Neural cell (in vitro differentiated cells): ENCODE results near the gene MARK4. TPM values are rescaled to one million over a fixed set of nuclear protein-coding genes. Genes with fewer than 3 reads are reported as not detected.

ENCODE experiments used
- H2AFZ ChIP-seq: fragments of 200-600, 300-800 bp; sonication (generic), shearing (Covaris generic); 2 replicates; pipeline ENCODE4 v1.6.0; 2014; ENCODE audit warnings: low read depth, mild to moderate bottlenecking, antibody characterized with exemption, low read length, moderate library complexity
- H3F3A ChIP-seq: fragments of 200-600 bp; shearing (Covaris generic); 2 replicates; pipeline ENCODE4 v1.6.1; 2016; ENCODE audit warnings: mild to moderate bottlenecking, moderate library complexity, mixed read lengths, antibody characterized with exemption, low read length; ENCODE audit not compliant: insufficient read depth, poor library complexity, severe bottlenecking
- H3K27ac ChIP-seq: fragments of 200-600, 300-800 bp; sonication (generic), shearing (Covaris generic); 2 replicates; pipeline ENCODE4 v1.5.1; 2014; ENCODE audit warnings: mild to moderate bottlenecking, low read length, moderate library complexity
- H3K27me3 ChIP-seq: fragments of 300-800, 200-600 bp; sonication (generic), shearing (Covaris generic); 2 replicates; pipeline ENCODE4 v1.6.0; 2014; ENCODE audit warnings: mild to moderate bottlenecking, low read depth, low read length, moderate library complexity; ENCODE audit not compliant: insufficient read depth
- H3K36me3 ChIP-seq: fragments of 300-800, 200-600 bp; sonication (generic), shearing (Covaris generic); 2 replicates; pipeline ENCODE4 v1.5.1; 2014; ENCODE audit warnings: mild to moderate bottlenecking, antibody characterized with exemption, low read length, moderate library complexity; ENCODE audit not compliant: insufficient read depth
- H3K4me2 ChIP-seq: fragments of 300-800, 200-600 bp; sonication (generic), shearing (Covaris generic); 2 replicates; pipeline ENCODE4 v1.6.0; 2014; ENCODE audit warnings: mild to moderate bottlenecking, low read length
- H3K4me3 ChIP-seq: fragments of 300-800, 200-600 bp; sonication (generic), shearing (Covaris generic); 2 replicates; pipeline ENCODE4 v1.5.1; 2014; ENCODE audit warnings: mild to moderate bottlenecking, low read length, moderate library complexity
- H3K79me2 ChIP-seq: fragments of 200-600 bp; shearing (Covaris generic); replicated peaks from 2 replicates; pipeline ENCODE4 v1.6.0; 2014; ENCODE audit warnings: mild to moderate bottlenecking, low read length, moderate library complexity; ENCODE audit not compliant: insufficient read depth
- H3K9ac ChIP-seq: fragments of 300-800, 200-600 bp; sonication (generic), shearing (Covaris generic); 2 replicates; pipeline ENCODE4 v1.6.1; 2016; ENCODE audit warnings: mild to moderate bottlenecking, low read length, mixed read lengths
- H3K9me2 ChIP-seq: fragments of 200-600 bp; shearing (Covaris generic); 2 replicates; pipeline ENCODE4 v1.6.1; 2016; ENCODE audit warnings: mild to moderate bottlenecking, low read length, mixed read lengths; ENCODE audit not compliant: insufficient read depth
- H3K9me3 ChIP-seq: fragments of 200-600, 300-800 bp; sonication (generic), shearing (Covaris generic); 2 replicates; pipeline ENCODE4 v1.6.1; 2016; ENCODE audit warnings: mild to moderate bottlenecking, mixed run types, low read length, moderate library complexity, mixed read lengths
- H4K20me1 ChIP-seq: fragments of 200-600 bp; shearing (Covaris generic); 2 replicates; pipeline ENCODE4 v1.6.1; 2016; ENCODE audit warnings: mild to moderate bottlenecking, mixed run types; ENCODE audit not compliant: insufficient read depth
- CTCF ChIP-seq: fragments of 450-650 bp; IDR thresholded peaks from 2 replicates; pipeline ENCODE4 v1.5.1; 2014; ENCODE audit warnings: antibody characterized with exemption, mild to moderate bottlenecking, moderate library complexity; ENCODE audit not compliant: poor library complexity, severe bottlenecking
- EP300 ChIP-seq: fragments of 450-650 bp; conservative IDR thresholded peaks from 2 replicates; pipeline ENCODE4 v1.6.1; 2014; ENCODE audit warnings: antibody characterized with exemption, mild to moderate bottlenecking, moderate library complexity; ENCODE audit not compliant: poor library complexity, severe bottlenecking
- EZH2 ChIP-seq: fragments of 200-600, 300-800 bp; shearing (Covaris generic), sonication (generic); IDR thresholded peaks from 2 replicates; pipeline ENCODE4 v1.6.1; 2014; ENCODE audit warnings: antibody characterized with exemption, low read length, borderline replicate concordance, mild to moderate bottlenecking; ENCODE audit not compliant: insufficient read depth, poor library complexity, severe bottlenecking
- MXI1 ChIP-seq: fragments of 450-650 bp; conservative IDR thresholded peaks from 2 replicates; pipeline ENCODE4 v1.6.1; 2014; ENCODE audit warnings: antibody characterized with exemption, mild to moderate bottlenecking; ENCODE audit not compliant: poor library complexity, severe bottlenecking
- POLR2AphosphoS5 ChIP-seq: IDR thresholded peaks from 2 replicates; pipeline ENCODE4 v1.6.1; 2012
- RAD21 ChIP-seq: fragments of 450-650 bp; conservative IDR thresholded peaks from 2 replicates; pipeline ENCODE4 v1.6.1; 2014; ENCODE audit warnings: antibody characterized with exemption, mild to moderate bottlenecking, moderate library complexity
- REST ChIP-seq: IDR thresholded peaks from 2 replicates; pipeline ENCODE4 v1.6.1; 2012; ENCODE audit warnings: borderline replicate concordance
- SMC3 ChIP-seq: fragments of 450-650 bp; conservative IDR thresholded peaks from 2 replicates; pipeline ENCODE4 v1.6.1; 2014; ENCODE audit warnings: antibody characterized with exemption, mild to moderate bottlenecking, moderate library complexity; ENCODE audit not compliant: poor library complexity
- TAF1 ChIP-seq: IDR thresholded peaks from 2 replicates; pipeline ENCODE4 v1.6.1; 2012; ENCODE audit warnings: low read depth
- polyA plus RNA-seq: library from polyadenylated mRNA; depleted of rRNA; stranded (reverse); fragments of >200 nt; gene quantifications from 2 replicates; pipeline ENCODE4 v1.2.3, GENCODE V29; 2014

The MARK4 gene
- polyA plus RNA-seq, 1 donor from 2014 or later: 11.6 TPM

GRCh38 chr19:45245334-45245787, 5.7 kb upstream of the MARK4 start, which contains the start of gene EXOC3L2:
EXOC3L2 (minus strand) TSS chr19:45245407; CDS start chr19:45239045, 6,362 bp downstream.
- Histone ChIP-seq H2AFZ (no peak within 1 kb of the TSS), H3K27me3 (no peaks in the 10 kb centered on the region), H3K4me3 (no peak within 1 kb of the TSS), H3K27ac (no peak within 1 kb of the TSS), H3K79me2 (peaks cover 6% of the 10 kb centered on the region), H3K4me2 (no peak within 1 kb of the TSS), H3K9me2 (no peaks in the 10 kb centered on the region), H3K9me3 (no peaks in the 10 kb centered on the region), H3K36me3 (no peaks in the 10 kb centered on the region), H3K9ac (no peak within 1 kb of the TSS), H4K20me1 (no peaks in the 10 kb centered on the region), H3F3A (no peaks in the 10 kb centered on the region)
- no peak for TF ChIP-seq POLR2AphosphoS5
- TF ChIP-seq CTCF: no peak
- no peak for TF ChIP-seq EP300
- no peak for TF ChIP-seq REST
- TF ChIP-seq TAF1: no peak
- TF ChIP-seq RAD21: no peak

- TF ChIP-seq REST: no peak
- no peak for TF ChIP-seq CTCF
- TF ChIP-seq EP300: no peak
- TF ChIP-seq TAF1: no peak
- no peak for TF ChIP-seq SMC3
- TF ChIP-seq POLR2AphosphoS5: no peak
- TF ChIP-seq EZH2: no peak
- no peak for TF ChIP-seq RAD21
- TF ChIP-seq MXI1: no peak
- no peaks in the 10 kb centered on the region for H3K36me3 ChIP-seq
- H3F3A ChIP-seq: no peaks in the 10 kb centered on the region
- no peaks in the 10 kb centered on the region for H3K9me2 ChIP-seq
- no peaks in the 10 kb centered on the region for H3K27me3 ChIP-seq
- H3K9me3 ChIP-seq: no peaks in the 10 kb centered on the region
- H3K27ac ChIP-seq: no peak overlapping the region
- no peak overlapping the region for H3K4me2 ChIP-seq
- no peaks in the 10 kb centered on the region for H4K20me1 ChIP-seq
- peaks cover 10% of the 10 kb centered on the region for H3K79me2 ChIP-seq
- H2AFZ ChIP-seq: no peak overlapping the region
- H3K4me3 ChIP-seq: no peak overlapping the region
- H3K9ac ChIP-seq: no peak overlapping the region
Observed at GRCh38 chr19:45245826-45246225, 5.2 kb upstream of the MARK4 start.
